MCF 10A (cell line): ENCODE measurements around the gene USP15. TPM values are rescaled to one million over a fixed set of nuclear protein-coding genes. Genes with fewer than 3 reads are reported as not detected.
"Not testable (repeated sequence)": the region's sequence is repeated elsewhere in the genome, so short reads cannot be mapped to it uniquely, and the experiment has no call there.

ENCODE experiments used
- BruUV-seq: library from RNA; stranded (reverse); fragments of 400-500 nt; replicated peaks from 2 replicates; lab custom pipeline; 2021; lab: Mats Ljungman, UMichigan
- CTCF ChIA-PET: fragments of 300-600 bp; sonication (Branson Sonifier 250); formaldehyde crosslinking; extraction: SDS; loops from one replicate; lab custom pipeline; 2021; ENCODE audit warnings: antibody characterized with exemption, inconsistent platforms; lab: Yijun Ruan, JAX
- POLR2A ChIA-PET: fragments of 300-600, 350-650 bp; sonication (Branson Sonifier 250); formaldehyde crosslinking; extraction: SDS; loops from one replicate; lab custom pipeline; 2020; ENCODE audit warnings: antibody characterized with exemption, inconsistent platforms; lab: Yijun Ruan, JAX
- DNase-seq: peaks from one replicate; pipeline ENCODE4 v3.0.0-alpha.2; 2018; ENCODE audit not compliant: unreplicated experiment
- H3K27ac Mint-ChIP-seq: one replicate; pipeline ENCODE4 v1.8.0; 2022; ENCODE audit warnings: mild to moderate bottlenecking, low read depth, mixed read lengths; ENCODE audit not compliant: unreplicated experiment
- H3K27me3 Mint-ChIP-seq: one replicate; pipeline ENCODE4 v1.8.0; 2022; ENCODE audit warnings: mixed read lengths; ENCODE audit not compliant: insufficient read depth, unreplicated experiment
- H3K36me3 Mint-ChIP-seq: one replicate; pipeline ENCODE4 v1.8.0; 2022; ENCODE audit warnings: mild to moderate bottlenecking, moderate library complexity, mixed read lengths; ENCODE audit not compliant: insufficient read depth, unreplicated experiment
- H3K4me1 Mint-ChIP-seq: one replicate; pipeline ENCODE4 v1.8.0; 2022; ENCODE audit warnings: mixed read lengths; ENCODE audit not compliant: insufficient read depth, unreplicated experiment
- H3K4me3 Mint-ChIP-seq: one replicate; pipeline ENCODE4 v1.8.0; 2022; ENCODE audit warnings: mild to moderate bottlenecking, moderate library complexity, mixed read lengths; ENCODE audit not compliant: unreplicated experiment
- H3K9me3 Mint-ChIP-seq: one replicate; pipeline ENCODE4 v1.8.0; 2022; ENCODE audit warnings: mixed read lengths; ENCODE audit not compliant: unreplicated experiment
- intact Hi-C: fragments of 100-400 bp; cut with micrococcal nuclease; formaldehyde crosslinking; loops from 2 replicates; pipeline ENCODE4 v1.14.1; 2022
- total RNA-seq: library from RNA; stranded (reverse); gene quantifications from 2 replicates; pipeline ENCODE4 v1.2.3, GENCODE V29; 2022
- TF ChIP-seq, protein P1 (sequence below): fragments of 200-600 bp; IDR thresholded peaks from one replicate; pipeline ENCODE4 v1.8.0; 2022; ENCODE audit warnings: antibody characterized with exemption, mild to moderate bottlenecking; ENCODE audit not compliant: unreplicated experiment

USP15 gene
- total RNA-seq, 1 experiment from 2014 or later: 71.0 TPM

DNA sequence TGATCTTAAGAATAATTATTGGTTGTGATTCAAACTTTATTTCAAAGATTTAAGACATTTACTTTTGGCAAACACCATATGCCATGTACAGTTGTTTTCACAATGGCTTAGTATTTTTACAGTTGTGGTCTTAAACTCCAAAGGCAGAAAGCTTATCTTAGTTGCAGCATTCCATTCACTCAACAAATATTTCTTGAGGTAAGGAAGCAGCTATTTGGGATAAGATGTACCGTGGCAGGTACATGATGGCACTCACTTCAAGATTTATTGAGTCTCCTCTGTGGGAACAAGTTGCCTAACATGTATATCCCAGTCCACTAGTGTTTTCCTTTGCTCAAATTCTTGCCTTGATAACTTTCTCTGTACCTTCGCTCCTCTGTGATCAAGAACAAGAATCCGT lies 198.4 kb downstream of the USP15 start:
- Mint-ChIP-seq H3K9me3 (peaks cover 22% of the 10 kb centered on the region), H3K27me3 (no peaks in the 10 kb centered on the region), H3K4me1 (no peaks in the 10 kb centered on the region), H3K4me3 (no peak overlapping the region), H3K27ac (no peak overlapping the region), H3K36me3 (no peaks in the 10 kb centered on the region)
- DNase-seq: no peak
- TF ChIP-seq, protein P1, sequence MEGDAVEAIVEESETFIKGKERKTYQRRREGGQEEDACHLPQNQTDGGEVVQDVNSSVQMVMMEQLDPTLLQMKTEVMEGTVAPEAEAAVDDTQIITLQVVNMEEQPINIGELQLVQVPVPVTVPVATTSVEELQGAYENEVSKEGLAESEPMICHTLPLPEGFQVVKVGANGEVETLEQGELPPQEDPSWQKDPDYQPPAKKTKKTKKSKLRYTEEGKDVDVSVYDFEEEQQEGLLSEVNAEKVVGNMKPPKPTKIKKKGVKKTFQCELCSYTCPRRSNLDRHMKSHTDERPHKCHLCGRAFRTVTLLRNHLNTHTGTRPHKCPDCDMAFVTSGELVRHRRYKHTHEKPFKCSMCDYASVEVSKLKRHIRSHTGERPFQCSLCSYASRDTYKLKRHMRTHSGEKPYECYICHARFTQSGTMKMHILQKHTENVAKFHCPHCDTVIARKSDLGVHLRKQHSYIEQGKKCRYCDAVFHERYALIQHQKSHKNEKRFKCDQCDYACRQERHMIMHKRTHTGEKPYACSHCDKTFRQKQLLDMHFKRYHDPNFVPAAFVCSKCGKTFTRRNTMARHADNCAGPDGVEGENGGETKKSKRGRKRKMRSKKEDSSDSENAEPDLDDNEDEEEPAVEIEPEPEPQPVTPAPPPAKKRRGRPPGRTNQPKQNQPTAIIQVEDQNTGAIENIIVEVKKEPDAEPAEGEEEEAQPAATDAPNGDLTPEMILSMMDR: no peak
- no TSS peak for BruUV-seq
- CTCF ChIA-PET: interaction anchor here (0.6 to 1.6 kb wide), 2 partner anchors 21 to 1011 kb away, joined by 3 to 8 read pairs; no protein-coding TSS in a partner anchor
- POLR2A ChIA-PET: interaction anchor here (1.1 kb wide), 1 partner anchor 9 kb away, joined by 3 read pairs; no protein-coding TSS in a partner anchor
- intact Hi-C loops: no loop called here

DNA sequence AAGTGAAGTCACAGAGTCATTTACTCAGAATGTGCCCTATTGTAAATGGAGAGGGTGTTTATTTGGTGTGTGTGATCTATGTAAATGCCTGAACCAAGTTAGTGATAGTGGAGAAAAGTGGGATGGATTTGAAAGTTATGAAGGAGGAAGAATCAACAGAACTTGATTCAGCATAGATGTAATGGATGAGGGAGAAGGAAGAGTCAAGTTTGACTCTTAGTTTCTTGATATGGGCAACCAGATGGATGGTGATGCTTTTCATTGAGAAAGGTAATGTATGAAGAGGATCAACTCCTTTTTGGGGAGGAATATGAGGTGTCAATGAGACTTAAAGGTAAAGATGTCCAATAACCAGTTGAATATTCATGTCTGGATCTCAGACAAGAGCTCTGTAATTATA lies 199.8 kb downstream of the USP15 start:
- Mint-ChIP-seq H3K27me3 (no peaks in the 10 kb centered on the region), H3K4me1 (no peaks in the 10 kb centered on the region), H3K4me3 (no peak overlapping the region), H3K36me3 (no peaks in the 10 kb centered on the region), H3K9me3 (peaks cover 22% of the 10 kb centered on the region), H3K27ac (no peak overlapping the region)
- BruUV-seq: no TSS peak
- ChIA-PET POLR2A (interaction anchor here (0.5 kb wide), 1 partner anchor 18 kb away, joined by 4 read pairs; no protein-coding TSS in a partner anchor), CTCF (interaction anchor here (0.7 kb wide), 1 partner anchor 22 kb away, joined by 3 read pairs; no protein-coding TSS in a partner anchor)
- TF ChIP-seq, protein P1: no peak
- DNase-seq: no peak
- intact Hi-C loops: no loop called here

DNA sequence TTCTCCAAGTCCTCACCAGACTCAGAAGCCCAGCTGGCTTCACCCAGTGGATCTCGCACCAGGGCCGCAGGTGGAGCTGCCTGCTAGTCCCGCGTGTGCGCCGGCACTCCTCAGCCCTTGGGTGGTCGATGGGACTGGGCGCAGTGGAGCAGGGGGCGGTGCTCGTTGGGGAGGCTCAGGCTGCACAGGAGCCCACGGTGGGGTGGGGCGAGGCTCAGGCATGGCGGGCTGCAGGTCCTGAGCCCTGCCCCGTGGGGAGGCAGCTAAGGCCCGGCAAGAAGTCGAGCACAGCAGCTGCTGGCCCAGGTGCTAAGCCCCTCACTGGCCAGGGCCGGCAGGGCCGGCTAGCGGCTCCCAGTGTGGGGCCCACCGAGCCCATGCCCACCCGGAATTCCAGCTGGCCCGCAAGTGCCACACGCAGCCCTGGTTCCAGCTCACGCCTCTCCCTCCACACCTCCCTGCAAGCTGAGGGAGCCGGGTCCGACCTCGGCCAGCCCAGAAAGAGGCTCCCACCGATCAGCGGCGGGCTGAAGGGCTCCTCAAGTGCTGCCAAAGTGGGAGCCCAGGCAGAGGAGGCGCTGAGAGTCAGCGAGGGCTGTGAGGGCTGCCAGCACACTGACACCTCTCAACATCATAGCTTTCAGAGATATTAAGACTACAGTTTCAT lies 201.1 kb downstream of the USP15 start:
- CTCF ChIA-PET: interaction anchor here (0.7 to 2.2 kb wide), 2 partner anchors 23 to 270 kb away, joined by 3 to 10 read pairs; no protein-coding TSS in a partner anchor
- BruUV-seq, H3K9me3 Mint-ChIP-seq, H3K27ac Mint-ChIP-seq, H3K27me3 Mint-ChIP-seq, H3K36me3 Mint-ChIP-seq, POLR2A ChIA-PET, H3K4me1 Mint-ChIP-seq, DNase-seq, H3K4me3 Mint-ChIP-seq, intact Hi-C loops: not testable (repeated sequence)

DNA sequence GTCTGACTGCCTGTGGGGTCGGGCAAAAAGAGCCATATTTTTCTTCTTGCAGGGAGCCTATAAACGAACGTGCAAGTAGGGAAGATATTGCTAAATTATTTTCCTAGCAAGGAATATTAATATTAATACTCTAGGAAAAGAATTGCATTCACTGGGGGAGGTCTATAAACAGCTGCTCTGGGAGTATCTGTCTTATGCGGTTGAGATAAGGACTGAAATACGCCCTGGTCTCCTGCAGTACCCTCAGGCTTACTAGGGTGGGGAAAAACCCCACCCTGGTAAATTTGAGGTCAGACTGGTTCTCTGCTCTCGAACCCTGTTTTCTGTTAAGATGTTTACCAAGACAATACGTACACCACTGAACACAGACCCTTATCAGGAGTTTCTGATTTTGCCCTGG lies 203.0 kb downstream of the USP15 start:
- H3K9me3 Mint-ChIP-seq, H3K36me3 Mint-ChIP-seq, DNase-seq, H3K4me3 Mint-ChIP-seq, H3K4me1 Mint-ChIP-seq, H3K27ac Mint-ChIP-seq, intact Hi-C loops, BruUV-seq, POLR2A ChIA-PET, H3K27me3 Mint-ChIP-seq: not testable (repeated sequence)
- CTCF ChIA-PET: interaction anchor here (0.9 kb wide), 1 partner anchor 465 kb away, joined by 3 read pairs; no protein-coding TSS in a partner anchor

Other genes starting within 250 kb of the USP15 start
- gene MON2, start 206.4 kb downstream of the USP15 start, total RNA-seq: 49.5 and 57.4 TPM in 2 replicates